GM18951 (cell line): Measurements from ENCODE around the gene PLEKHG3.

Experiments used
- POLR2A ChIP-seq: IDR thresholded peaks from 4 replicates; pipeline ENCODE4 v1.6.1; 2011; ENCODE audit warnings: mild to moderate bottlenecking; ENCODE audit not compliant: insufficient read length, insufficient read depth; ENCODE audit errors: extremely low read depth
- in situ Hi-C: fragments of 300-500 bp; cut with MboI; formaldehyde crosslinking; loops from one replicate; pipeline ENCODE4 v1.12.0; 2022; ENCODE audit warnings: low sequenced_read_pairs, mixed read lengths, inconsistent platforms; ENCODE audit not compliant: unreplicated experiment

Gene PLEKHG3

DNA sequence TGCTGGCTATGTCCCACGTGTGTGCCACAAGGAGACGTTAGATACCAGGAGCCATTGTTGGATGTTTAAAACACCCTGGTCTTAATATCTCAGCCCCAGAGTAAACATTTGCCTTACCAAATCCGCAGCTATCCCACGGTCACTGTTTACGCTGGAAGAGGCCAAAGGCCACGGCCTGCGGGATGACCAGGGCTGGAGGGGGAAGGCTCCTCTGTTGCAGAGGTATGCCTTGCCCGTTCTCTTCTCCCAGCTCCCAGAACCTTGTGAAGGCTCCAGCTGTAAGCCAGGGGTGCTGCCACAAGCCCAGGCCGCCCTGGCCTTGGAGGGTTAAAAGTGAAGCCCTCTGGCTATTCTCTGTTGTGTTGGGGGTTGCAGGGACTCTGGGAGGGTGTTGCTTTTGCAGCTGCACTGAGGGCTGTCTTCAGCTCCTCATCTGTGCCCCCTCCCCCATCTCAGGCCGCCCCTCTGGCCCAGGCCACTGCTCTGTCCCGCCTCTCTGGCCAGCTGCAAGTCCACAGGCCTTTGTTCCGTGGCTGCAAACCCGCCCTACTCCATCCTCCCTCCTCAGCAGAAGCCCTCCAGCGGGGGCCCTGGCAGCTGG, 2.5 kb downstream of the PLEKHG3 start:
- no peak for TF ChIP-seq POLR2A
- in situ Hi-C loops = no loop called here

DNA sequence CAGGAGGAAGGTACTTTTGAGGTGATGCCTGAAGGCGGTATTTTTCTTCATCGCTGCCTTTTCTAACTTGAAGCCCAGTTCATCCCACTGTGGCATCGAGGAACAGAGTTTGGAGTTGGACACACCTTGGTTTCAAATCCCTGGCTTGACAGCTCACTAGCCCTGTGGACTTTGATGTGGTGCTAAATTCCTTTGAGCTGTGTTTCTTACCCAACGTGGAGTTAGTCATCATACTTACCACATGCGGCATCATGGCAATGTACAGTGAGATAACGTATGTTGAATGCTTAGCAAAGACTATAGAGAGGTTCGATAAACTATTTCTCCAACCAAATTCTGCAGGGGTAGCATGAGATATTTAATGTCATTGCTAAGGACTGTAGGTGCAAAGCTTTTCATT, 3.4 kb downstream of the PLEKHG3 start:
- TF ChIP-seq POLR2A = no peak
- in situ Hi-C loops = no loop called here

DNA sequence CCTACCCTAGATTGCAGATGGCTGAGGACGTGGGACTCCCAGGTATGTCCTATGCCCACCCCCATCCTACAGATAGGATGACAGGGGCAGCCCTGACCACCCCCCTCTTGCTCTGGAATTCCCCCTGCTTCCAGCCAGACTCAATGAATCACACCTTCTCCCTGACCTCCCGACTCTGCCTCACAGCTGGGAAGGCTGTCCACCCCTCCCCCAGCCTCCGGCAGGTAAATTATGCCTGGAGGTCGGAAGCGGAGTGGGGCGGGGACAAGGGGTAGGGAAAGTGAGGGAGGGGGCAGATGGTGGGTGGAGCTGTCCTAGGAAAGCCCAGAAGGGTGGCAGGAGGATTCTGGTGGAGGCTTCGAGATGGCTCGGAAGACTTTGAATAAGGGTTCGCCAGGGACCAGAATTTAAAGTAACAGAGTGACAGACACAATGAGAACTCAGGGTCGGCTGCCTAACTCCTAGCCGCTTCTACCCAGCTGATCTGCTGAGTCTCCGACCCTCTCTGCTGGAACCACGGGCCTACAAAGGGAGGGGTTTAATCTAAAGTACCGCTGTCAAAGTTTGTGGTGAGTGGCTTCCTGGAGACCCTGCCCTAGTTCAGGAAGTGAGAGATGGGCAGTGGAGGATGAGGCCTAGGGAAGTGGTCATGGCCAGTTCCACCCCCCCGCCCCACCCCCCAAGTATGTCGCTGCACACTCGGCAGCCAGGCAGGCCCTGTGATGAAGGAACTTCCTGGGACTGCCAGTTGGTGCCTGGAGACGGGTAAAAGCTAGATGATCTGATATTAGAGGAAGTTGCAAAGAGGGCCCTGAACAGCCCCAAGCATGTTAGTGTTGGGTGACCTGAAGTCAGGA, 4.2 kb downstream of the PLEKHG3 start:
- in situ Hi-C loops = no loop called here
- TF ChIP-seq POLR2A = no peak

DNA sequence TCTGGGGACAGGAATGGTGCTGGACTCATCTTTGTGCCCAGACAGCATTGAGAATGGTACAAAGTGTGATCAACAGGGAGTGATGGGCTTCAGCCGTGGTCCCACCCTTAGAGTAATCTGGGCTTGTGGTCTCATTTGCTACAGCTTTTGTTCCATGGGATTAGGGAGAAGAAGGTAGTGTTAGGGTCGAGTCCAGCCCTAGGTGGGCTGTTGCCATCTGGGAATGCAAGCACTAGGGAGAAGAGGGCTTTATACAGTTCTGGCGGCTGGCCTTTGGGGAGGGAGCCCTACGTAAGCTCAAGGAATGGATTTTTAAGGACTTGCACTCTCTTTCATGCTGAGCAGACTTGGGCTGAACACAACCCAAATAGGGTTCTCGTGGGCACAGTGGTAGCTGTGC, 4.9 kb downstream of the PLEKHG3 start:
- in situ Hi-C loops = no loop called here
- no peak for TF ChIP-seq POLR2A

DNA sequence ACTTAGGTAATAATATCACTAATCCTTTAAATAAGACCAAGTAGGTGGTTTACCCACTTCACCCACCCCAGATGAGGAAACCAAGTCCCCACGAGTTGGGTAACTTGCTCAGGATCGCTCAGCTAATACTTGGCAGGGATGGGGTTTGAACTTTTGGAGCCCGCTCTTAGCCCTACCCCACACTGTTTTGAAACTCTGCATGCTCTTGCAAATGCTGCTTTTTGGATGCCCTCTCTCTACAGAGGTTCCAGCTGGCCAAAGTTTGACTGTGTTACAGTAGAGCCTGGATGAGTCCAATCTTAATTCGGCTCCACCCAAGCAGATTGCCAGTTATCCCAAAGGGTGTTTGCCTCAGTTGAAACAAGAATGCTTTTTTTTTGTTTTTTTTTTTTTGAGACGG, 6.8 kb downstream of the PLEKHG3 start:
- in situ Hi-C loops = no loop called here
- no peak for TF ChIP-seq POLR2A

DNA sequence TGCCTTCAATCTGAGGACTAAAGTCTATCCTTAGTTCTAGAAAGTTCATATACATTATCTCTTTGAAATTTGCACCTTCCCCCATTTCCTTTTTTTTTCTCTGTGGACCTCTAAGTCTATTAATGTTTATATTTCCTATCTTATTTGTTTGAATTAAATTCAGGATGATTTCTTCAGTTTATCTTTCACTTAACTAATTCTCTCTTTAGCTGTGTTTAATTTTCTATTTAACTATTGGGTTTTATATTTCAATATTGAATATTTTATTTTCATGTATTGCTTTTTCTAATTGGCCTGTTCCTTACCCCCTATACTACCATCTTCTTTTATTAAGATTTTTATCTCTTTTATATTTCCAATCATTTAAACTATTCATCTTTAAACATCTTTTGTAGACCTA, 9.5 kb downstream of the PLEKHG3 start:
- in situ Hi-C loops = no loop called here
- no peak for TF ChIP-seq POLR2A

DNA sequence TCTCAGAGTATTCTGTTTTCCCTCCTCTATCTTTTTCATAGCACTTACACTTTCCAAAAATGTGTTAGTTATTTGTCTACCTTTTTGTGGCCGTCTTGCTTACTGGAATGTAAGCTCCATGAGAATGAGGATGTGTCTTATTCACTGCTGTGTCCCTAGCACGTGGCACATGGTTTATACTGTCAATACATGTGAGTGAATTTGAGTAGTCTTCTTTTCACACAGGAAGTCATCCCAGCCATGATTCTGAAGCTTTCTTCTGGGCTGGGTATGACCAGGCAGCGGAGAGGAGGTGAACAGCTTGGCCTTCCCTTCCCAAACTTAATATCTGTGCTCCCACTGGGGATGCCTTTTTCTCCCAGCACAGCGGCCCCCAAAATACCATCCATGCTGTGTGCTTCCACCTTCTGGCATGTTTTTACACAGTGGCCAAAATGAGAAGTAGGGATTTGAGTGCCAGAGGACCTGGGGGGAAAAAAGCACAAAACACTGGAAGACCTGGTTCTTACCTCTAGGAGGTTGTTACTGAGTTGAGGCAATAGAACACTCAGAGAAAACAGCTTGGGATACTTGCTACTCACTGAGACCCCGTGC, 10.3 kb downstream of the PLEKHG3 start:
- in situ Hi-C loops = no loop called here
- TF ChIP-seq POLR2A = no peak

DNA sequence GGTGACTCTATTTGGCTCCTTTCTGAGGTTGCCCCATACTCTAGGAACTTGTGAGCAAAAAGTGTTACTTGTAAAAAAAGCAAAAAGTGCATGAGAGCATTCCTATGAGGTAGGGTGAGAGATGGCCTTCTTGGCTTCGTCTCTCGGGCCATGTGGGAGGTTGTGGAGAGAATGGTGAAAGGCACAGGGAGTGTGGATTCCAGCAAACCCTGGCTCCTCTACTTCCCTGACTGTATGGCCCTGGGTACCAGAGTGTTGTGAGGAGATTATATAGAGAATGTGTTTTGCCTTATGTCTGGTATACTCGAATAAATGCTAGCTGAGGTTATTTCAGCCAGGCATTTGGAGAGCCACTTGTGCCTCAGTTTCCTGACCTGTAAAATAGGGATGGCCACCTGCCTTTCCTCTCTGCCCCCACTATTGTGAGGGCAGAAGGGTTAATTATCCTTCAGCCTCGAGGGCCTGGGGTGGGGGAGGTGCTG, 11.0 kb downstream of the PLEKHG3 start:
- no peak for TF ChIP-seq POLR2A
- in situ Hi-C loops = no loop called here

DNA sequence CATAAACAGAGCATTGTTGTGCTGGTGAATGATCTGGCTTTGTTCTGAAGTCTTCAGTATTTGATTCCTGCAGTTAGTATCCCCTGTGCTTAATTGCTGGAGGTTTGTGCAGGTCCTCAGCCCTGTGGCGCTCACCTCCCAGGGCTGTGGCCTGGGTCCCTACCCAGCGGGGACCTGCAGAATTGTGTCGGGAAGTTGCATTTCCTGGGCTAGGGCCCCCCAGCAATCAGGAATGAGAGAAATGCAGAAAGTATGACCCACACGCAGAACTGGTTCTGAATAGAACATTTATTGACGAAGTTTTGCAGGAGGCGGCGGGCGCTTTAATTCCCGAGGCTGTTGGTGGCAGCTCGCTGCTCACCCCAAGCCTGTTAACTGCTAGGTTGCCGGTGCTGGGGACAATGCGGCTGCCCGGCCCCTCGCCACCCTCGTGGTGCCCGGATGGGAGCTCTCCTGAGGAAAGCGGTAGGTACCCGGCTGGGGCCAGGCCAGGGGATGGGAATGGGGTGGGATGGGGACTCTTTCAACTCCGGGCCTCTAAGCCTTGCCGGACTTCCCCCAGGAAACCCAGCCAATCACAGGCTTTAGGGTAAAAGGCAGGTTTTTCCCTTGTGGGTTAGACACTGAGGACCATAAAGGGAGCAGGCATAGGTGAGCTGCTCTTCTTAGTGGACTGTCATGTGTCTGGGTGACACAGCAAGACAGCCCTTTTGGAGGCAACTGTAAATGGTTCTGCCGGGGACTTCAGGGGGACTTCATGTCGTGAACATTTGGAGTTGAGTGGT, 11.6 kb downstream of the PLEKHG3 start:
- TF ChIP-seq POLR2A = no peak
- in situ Hi-C loops = no loop called here

DNA sequence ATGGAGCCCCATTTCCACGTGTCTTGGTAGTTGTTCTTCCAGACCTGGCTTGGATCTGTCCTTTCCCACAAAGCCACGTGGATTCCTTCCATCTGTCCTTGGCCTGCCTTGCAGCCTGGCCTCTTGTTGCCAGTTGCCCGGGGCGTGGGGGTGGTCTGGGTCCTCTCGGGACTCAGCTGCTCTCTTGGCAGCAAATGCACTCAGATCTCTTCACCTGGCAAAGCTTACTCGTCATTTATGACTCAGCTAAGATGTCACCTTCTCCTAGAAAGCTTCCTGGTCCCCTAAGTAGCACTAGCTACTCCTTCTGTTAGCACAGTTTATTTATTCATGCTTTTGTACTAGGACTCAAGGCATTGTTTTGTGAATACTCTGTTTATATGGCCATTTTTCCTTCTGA, 13.6 kb downstream of the PLEKHG3 start:
- in situ Hi-C loops = no loop called here
- TF ChIP-seq POLR2A = no peak

DNA sequence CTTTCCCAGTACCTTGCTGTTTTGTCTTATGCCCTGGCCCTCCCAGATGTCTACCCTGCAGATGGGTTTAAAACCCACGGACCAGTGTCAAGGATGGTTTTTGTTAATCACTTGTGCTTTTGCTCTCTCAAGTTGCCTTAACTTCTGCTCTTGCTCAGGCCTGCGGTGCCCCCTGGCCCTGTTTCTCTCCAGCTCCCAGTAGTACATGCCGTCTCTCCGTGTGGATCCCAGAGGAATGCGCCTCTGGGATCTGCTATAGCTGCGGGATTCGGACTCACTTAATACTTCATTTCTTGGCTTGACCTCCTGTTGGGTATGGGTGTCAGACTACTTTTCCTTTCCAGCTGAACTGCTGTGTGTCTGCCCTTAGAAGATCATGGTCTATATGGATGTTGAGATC, 14.5 kb downstream of the PLEKHG3 start:
- TF ChIP-seq POLR2A = no peak
- in situ Hi-C loops = no loop called here

DNA sequence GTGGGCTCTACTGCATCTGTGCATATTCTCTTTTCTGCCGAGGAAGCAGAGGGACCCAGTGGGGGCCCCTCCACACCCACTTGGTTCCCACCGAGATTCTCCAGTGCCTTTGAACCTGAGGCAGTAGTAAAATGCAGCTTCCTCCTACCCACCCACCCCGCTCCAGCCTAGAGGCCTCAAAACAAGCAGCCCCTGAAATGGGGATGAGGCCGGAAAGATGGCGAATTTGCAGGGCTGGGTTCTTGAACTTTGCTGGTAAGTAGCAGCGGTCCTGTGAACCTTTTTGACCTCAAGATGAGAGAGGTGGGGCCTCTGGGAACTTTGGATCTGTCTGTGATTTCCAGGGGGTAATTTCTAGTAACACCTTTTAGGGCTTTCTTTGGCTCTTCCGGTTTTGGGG, 15.4 kb downstream of the PLEKHG3 start:
- in situ Hi-C loops = no loop called here
- no peak for TF ChIP-seq POLR2A

DNA sequence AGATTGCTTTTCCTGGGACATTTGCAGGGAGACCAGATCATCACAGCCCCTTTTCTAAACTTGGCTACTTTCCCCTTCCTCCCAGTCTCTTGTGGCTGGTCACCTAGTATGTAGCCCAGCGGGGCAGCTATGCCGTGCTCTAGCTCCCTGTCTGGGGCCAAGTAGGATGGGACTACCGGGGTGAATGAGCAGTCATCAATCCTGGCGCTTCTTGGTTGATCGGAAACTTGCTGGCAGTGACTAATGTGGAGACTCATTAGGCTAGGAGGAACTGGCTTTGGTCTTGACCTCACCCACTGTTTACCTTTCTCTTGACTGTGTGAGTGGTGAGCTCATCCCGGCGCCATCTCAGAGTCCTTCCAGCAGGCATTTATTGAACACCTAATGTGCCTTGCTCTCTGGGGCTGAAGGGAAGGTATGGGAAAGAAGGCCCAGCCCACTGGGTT, 15.9 kb downstream of the PLEKHG3 start:
- in situ Hi-C loops = no loop called here
- TF ChIP-seq POLR2A = no peak

DNA sequence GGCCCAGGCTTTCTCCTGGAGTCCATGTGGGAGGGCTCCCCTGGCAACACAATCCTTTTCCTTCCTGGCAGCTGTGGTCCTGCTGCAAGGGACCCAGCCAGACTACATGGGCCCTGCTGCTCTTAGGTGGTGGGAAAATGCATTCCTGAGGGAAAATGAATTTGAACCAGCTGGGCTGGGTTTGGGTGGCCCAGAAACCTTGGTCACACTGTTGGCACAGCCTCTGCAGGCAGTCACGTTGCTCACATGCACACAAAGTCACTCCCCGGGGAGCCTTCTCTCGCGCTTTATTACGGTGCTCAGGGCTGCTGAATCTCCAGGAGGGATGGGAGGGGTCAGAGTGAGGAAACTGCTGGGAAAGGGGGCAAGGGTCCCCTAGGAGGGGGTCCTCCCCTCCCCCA, 17.2 kb downstream of the PLEKHG3 start:
- in situ Hi-C loops = no loop called here
- TF ChIP-seq POLR2A = no peak

DNA sequence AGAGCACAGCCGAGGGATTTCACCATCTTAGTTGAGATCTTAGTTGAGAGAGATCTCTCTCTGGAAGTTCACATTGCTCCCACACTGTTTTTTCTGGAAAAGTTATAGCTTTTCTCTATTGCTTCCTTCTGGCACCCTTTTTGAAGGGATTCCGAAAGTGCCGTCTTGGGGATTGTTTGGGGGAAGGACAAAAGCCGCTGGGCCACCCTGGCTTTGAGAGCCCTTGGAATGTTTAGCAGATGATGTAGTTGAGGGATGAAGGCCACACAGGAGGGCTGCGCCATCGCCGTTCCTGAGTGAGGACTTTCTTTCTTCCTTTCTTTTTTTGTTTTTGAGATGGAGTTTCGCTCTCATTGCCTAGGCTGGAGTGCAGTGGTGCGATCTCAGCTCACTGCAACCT, 17.7 kb downstream of the PLEKHG3 start:
- TF ChIP-seq POLR2A = no peak
- in situ Hi-C loops = no loop called here
